GM18909 (cell line): ENCODE measurements around the gene DDIT4L.
"Not testable (repeated sequence)": the region's sequence is repeated elsewhere in the genome, so short reads cannot be mapped to it uniquely, and the experiment has no call there.

Experiments
- ATAC-seq: cut with Tn5 transposase; IDR thresholded peaks from one replicate; pipeline ENCODE4 v1.9.1; 2021; ENCODE audit warnings: mild to moderate bottlenecking; ENCODE audit not compliant: unreplicated experiment, poor library complexity

The DDIT4L gene

DNA sequence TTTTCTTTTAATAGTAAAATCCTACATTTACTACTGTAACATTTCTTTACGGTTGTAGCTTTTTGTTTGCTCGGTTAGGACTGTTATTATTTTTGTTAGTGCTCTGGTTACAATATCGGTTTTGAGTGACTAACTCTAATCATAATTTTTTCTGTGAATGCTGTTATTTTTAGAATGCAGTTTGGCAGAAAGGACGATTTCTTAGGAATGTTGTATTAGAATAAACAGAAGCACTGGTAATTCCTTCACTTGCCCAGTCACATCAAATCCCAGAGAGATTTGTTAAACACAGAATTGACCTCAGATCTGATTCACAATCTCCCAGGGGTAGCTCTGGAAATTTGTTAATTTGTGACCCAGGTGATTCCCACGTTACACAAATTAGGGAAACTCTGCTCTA is 21.7 kb downstream of the DDIT4L start:
- ATAC-seq: no peak

DNA sequence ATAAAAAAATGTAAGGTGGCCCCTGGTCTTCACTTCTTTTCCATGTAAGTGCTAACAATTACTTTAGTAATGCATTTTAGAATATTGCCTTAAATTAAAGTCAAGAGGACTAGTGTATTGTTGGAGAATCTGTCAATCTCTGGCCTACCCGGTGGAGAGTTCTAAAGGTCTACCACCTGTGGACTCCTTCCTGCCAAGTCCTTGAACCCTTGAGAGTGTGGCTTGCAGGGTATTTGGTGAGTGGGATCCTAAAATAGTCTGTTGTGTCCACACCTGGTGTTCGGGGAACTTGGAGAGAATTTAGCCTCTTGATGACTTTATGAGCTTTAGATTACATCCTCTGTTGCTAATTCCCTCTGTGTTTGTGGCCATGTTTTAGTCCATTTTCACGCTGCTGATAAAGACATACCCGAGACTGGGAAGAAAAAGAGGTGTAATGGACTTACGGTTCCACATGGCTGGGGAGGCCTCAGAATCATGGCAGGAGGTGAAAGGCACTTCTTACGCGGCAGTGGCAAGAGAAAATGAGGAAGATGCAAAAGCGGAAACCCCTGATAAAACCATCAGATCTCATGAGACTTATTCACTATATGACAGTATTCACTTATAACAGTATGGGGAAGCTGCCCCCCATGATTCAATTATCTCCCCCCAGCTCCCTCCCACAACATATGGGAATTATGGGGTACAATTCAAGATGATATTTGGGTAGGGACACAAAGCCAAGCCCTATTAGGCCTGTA is 23.8 kb downstream of the DDIT4L start:
- no peak for ATAC-seq

DNA sequence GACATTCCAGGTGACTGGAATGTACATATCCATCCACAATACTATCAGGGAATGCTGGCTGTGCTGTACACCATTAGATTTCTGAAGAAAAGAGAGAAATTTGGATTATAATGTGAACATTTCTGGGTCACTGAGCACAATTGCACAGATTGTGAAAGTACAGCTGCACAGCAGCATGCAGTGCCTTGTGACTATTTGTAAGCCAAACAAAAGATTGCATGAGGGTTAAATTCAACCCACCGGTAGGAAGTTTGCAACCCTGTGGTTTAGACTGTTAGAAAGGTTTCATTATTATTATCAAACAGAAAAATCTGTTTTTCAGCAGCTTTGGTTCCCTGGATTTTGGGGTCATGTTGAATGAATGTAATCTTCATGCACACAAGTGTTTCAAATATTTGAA is 24.5 kb downstream of the DDIT4L start:
- ATAC-seq: no peak

DNA sequence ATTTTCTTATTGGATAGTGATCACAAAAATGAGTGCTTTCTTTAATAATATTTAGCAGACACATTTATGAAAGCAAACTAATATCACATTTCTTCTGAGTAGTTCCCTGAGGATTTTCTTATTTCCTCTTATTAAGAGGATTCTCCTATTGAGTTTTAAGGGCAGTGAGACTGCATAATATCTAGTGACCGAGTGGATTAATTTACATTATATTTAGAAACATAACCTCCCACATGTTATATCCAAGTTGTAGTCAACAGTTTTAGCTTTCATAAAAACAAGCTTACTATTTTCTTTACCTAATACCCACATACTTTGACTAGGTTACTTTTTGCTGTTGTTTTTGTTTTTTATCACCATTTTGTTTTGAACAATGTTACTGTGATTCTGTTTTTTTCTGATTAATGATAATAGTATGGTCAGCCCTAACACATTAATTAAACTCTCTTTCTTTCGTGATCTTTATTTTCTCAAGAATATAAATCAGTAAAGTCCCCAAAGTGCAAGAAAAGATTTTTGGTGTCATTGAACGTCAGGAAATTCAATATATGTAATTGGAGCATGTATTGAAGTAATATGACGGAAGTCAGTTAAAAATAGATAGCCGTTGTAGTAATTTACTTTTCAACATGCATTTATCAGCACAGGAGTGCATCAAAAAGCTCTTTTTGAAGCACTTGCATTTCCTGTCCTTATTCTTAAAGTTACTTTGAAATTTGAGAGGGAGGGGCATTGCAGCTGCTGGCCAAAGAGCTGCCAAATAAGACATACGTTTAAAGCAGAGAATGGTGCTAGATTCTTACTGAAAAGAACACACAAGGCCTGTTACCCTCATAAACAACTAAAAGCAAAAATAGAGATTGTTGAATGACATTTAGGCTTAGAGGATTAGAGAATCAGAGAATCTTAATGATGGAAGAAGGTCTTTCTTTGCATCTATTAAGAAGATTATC is 25.2 kb downstream of the DDIT4L start:
- ATAC-seq: no peak

DNA sequence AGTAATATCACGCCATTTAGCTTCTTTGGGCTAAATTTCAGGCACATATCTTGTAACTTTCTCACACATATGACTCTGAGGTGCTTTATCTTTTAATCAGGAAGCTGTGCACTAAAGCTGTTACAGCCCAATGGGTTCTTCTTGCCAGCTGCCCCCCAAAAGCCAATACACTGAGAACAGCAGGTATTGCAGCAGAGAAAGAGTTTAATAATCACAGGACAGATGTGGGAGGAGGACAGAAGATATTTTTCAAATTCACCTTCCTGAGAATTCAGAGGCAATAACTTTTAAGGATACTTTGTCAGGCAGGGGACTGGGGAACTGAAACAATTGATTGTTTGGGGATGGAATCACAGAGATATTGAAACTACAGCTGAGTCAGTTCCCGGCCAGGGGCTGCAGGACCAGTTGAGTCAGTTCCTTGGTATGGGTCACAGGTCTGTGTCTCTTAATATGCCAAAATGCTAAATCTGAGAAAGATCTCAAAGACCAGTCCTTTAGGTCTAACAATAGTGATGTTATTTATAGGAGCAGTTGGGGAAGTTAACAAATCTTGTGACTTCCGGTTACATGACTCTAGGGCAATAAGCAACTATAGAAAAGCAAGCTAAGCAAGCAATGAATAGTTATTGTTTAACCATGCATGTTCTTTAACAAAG is 28.1 kb downstream of the DDIT4L start:
- ATAC-seq: peak; percentile 88

DNA sequence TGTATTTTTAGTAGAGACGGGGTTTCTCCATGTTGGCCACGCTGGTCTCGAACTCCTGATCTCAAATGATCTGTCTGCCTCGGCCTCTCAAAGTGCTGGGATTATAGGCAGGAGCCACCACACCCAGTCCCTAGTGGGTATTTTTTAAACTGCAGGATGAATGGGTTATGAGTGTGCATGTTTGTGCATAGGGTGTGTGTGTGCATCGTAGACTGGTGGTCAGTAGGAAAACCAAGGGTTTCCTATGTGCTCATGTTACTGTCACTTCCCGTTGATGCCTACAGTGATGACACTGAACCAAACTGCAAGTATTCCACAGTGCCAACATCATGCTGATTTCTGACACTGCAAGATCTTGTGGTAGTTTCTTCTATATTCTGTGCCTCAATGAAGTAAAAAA is 41.1 kb downstream of the DDIT4L start:
- no peak for ATAC-seq

DNA sequence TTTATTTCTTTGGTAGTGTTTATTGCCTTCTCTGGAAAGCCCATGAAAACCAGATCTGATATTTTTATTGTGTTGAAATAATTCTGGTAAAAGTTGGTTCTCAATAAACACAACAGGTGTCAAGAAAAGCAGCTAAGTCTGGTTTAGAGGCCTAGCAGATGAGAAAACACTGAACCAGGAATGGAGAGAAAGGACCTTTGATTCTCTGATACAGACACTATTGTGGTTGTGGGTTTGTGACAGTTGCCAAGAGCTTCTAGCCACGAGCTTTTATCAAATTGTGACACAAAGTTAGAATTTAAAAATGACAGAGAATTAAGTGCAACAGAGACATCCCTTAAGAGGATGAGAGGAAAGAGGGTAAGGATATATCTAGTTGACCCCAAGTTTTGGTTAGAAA is 42.6 kb downstream of the DDIT4L start:
- ATAC-seq: no peak

DNA sequence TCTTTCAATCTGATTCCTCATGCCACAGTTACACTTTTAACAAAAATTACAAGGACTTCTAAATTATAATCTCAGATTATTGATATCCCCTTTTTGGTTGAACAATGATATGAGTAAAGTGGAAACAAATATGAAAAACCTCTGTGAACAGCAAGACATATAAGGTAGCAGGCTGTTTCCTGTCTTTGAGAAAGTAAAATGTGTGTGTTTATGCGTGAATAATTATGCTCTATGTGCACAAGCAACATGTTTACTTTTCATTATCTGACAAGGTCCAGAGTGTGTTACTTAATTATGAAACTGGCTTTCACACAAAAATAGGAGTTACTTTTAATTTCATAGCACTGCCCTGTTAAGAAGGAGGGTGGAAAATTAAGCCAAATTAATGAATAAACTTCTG is 43.1 kb downstream of the DDIT4L start:
- peak; percentile 62 for ATAC-seq

DNA sequence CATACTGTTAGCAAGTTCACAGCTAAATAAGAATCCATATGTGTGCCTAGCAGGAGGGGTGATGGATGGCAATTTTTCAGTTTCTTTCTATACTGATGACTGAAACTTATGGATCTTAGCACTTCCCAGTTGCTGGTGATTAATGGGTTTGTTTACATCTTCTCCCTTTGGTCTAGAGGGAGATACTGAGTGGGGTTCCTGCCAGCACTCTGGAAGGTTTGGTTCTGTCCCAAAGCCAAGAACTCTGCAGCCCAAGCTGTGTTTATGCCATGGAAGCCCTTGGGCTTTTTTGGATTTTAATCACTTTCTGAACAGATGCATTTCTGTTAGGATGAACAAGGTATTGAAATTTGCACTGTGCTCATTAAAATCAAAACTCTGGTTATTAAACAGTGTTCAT is 43.5 kb downstream of the DDIT4L start:
- ATAC-seq: no peak

DNA sequence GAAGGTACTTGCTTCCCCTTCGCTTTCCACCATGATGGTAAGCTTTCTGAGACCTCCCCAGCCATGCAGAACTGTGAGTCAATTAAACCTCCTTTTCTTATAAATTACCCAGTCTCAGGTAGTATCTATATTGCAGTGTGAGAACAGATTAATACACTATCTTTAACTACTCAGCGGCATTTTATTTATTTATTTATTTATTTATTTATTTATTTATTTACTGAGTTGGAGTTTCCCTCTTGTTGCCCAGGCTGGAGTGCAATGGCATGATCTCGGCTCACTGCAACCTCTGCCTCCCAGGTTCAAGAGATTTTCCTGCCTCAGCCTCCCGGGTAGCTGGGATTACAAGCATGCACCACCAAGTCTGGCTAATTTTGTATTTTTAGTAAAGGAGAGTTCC is 52.9 kb downstream of the DDIT4L start:
- ATAC-seq: not testable (repeated sequence)
